ENCODE measurements around the gene LRMDA.

- no peak for TF ChIP-seq CTCF (IDR thresholded peaks at IDR 0.05)
- no peak for TF ChIP-seq POLR2AphosphoS5 (IDR thresholded peaks at IDR 0.05)
- no peak for TF ChIP-seq POLR2A (IDR thresholded peaks at IDR 0.05)
Observed at GRCh38 chr10:75512203-75512933, 80.9 kb downstream of the LRMDA start.
